Measurements from ENCODE around the gene TDRD7.

DNA sequence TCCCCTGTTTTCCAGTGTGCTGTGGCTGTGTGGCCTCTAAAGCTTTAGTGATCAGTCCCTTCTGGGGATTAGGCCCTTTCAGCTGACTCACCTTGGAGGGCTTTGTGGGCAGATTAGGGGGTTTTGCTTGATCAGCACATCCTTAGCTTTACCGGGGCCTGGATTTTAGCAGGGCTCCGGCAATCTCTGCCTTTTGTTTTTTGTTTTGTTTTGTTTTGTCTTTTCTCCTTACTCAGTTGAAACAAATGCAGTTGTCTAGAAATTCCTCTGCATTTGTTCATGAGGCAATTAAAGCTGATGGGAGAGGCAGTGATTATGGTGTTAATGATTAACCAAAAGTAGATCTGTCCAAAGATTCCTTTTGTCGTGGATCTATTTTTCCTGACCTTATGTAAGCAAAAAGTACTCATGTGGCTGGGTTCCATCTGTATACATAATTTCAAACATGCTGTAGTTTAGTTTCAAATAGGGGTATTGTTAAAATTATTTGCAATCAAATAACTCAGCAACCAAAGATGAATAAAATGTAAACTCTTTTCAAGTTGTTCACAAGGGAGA is 5.2 kb upstream of the TDRD7 start:
- TF ChIP-seq GATA3 (IDR thresholded peaks at IDR 0.05; ENCODE audit: low read depth, low read length) = no peak
- no peak for TF ChIP-seq GATA2 (IDR thresholded peaks at IDR 0.05; ENCODE audit: low read depth, low read length)

Data from SH-SY5Y (cell line).